ENCODE data around the gene NDUFAF3.

Gene NDUFAF3

GRCh38 chr3:49019941-49020329, 2.0 kb upstream of the NDUFAF3 start:
- FAIRE-seq, result no peak

- FAIRE-seq, result no peak
These were observed 1.4 kb upstream of the NDUFAF3 start for GRCh38 chr3:49020330-49021212.

GRCh38 chr3:49021213-49021812, 608 bp upstream of the NDUFAF3 start:
- FAIRE-seq, result peak; percentile 97

- no peak for FAIRE-seq
These were observed 809 bp downstream of the NDUFAF3 start for GRCh38 chr3:49022688-49023171.

DNA sequence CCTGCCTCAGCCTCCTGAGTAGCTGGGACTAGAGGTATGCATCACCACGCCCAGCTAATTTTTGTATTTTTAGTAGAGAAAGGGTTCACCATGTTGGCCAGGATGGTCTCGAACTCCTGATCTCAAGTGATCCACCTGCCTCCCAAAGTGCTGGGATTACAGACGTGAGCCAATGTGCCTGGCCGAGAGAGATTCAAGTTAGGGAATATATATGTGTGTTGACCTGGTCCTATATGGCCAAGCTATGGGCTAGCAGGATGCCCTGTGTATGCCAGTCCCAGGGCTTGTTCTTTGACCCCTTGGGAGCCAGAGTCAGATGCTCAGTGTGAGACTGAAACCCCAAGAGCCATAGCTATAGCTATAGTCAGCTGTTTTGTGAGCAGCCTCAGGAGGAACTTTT, 1.9 kb downstream of the NDUFAF3 start:
- FAIRE-seq, result no peak

DNA sequence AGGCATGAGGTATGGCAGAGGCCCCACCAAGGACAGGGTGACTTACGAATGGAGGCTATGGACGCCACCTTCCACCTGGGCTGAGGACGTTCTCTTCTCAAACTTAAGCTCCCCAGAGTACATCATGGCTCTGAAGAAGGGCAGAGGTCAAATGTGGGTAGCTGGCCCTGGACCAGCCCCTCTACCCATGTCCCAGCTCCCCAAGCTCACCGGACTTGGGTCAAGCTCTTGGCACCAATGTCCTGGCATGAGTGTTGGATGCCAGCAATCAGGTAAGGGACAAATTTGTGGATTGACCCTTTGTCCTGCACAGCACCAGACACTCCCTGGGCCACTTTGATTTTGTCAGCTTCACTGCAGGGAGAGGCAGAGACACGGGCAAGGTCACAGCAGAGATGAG, 2.5 kb downstream of the NDUFAF3 start:
- no peak for FAIRE-seq

DNA sequence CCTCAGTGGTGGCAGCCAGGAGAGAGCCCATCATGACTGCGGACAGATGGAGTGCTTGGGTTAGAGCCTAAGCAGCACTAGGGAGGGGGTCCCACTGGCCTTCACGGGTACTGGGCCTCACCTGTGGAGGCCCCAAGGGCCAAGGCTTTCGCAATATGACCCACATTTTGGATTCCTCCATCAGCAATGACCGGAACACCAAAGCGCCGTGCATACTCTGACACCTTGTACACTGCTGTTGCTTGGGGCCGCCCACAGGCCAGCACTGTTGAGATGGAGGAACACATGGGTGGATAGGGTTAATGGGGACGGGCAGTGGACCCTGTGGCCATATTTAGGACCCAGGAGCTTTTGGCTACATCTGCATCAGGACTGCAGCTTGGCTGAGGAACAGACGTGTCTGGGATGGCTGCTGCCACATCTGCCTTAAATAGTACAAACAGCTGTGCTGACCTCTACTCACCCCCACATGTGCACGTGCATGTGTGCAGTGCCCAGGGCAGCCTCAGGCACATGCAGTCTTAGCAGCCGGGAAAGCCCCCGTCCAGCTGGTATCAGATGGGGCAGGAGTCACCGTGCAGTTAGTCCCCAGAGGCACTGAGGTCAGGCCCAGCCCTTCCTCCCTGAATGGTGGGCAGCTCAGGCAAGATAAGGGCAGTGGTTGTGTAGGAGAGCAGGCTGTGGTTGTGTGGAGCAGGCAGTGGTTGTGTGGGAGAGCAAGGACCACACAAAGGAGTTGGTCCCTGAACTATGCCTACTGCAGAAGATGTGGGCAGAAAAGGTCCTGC, 3.3 kb downstream of the NDUFAF3 start:
- FAIRE-seq, result no peak

DNA sequence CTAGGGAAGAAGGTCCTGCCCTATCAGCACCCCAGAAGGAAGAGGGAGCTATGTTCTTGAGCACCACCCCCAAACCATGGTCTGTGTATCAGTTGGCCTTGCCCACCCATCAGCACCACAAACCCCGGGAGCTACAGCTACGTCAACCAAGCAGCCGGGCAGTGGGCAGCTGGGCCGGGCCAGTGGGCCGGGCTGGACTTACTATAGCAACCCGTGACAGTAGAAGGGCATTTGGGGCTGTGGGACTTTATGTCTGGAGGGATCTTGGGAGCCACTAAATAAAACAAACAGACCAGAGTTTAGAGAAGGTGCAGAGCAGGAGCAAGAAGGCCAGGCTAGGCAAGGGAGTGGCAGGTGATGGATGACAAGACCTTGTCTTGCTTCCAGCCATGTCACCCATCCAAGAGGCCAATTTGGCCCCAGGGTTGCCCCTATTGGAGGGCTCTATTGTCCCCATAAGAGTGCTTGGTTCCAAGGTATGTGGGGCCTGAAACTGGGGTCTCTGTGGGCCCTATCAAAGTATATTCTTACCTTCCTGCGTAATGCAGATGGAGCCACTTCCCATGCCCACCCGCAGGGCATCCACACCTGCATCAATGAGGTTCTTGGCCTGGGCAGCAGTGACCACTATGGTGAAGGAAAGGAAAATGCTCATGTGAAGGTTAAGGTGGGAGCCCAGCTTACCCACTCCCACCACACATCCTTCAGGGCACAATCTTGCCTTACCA, 4.0 kb downstream of the NDUFAF3 start:
- FAIRE-seq, result no peak

- FAIRE-seq, result no peak
These were observed 4.6 kb downstream of the NDUFAF3 start for GRCh38 chr3:49026536-49026935.

- FAIRE-seq, result no peak
These were observed 5.7 kb downstream of the NDUFAF3 start for GRCh38 chr3:49027634-49028033.

DNA sequence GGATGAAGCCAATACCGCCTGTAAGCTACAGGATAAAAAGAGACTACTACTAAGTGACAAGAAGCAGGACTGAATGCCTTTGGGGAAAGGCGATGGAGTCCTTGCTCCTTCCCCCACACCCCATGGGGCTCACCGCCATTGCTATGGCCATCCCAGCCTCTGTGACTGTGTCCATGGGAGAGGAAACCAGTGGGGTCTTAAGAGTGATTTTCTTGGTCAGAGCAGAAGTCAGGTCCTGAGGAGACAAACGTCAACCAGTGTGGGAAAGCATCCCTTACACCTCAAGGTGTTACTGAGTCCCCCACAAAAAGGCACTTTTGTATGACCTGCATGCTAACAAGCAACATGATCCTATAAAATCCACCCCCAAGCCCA, 6.4 kb downstream of the NDUFAF3 start:
- FAIRE-seq, result no peak

DNA sequence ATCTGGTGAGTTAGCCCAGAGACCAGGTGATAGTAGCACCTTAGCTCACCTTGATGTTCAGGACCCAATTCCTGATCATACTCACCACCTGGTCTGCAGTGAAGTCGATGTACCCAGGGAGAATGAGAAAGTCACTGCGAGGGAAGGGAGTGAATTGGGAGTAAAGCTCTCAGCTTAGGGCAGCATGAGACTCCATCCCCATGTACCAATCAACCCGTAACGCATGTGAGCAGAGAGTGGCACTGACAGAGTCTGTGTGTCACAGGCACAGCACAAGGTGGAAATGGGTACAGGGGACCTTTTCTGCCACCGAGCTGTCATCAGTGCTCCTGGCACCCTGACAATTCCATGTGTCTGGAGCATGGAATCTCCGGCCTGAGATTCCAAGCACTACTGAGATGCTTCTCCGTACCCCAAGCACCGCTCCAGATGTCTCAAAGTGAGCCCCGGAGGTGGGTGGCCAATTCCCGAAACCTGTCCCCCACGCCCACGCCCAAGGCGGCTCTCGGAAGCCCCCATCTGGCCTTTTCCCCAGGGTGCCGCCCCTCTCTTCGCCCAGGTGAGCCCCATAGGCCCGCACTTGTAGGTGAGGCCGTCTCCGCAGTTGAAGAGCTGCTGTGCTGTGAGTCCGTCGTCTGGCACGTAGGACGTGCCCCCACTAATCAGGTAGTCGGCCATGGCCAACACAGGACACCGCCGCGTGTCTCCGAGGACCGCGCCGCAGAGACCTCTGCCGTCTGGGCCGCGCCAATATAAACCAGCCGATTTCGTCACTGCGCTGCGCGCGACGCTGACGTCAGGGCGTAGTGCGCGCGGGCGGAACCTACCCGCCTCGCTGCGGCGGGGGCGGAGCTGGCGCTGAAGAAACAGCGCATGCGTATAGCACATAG, 7.0 kb downstream of the NDUFAF3 start, which contains the start of gene IMPDH2:
Gene IMPDH2, minus strand, starts transcription at position 726 of the 890 bp plus-strand sequence. Its CDS starts 48 bp downstream, at position 678.
- FAIRE-seq, result peak; percentile 83

DNA sequence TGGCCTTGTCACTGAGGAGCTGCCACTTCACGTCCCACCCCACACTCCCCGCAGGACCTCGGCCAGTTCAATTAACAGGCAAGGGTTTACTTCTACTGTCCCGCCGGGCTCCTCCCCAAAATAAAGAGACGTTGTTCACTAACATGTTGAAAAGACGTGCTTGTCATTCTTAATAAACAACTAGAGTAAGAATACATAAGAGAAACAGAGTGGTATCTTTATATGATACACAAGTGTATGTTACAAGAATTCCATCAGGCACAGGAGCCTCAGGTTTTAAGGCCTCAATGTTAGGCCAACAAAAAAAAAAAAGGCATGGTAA, 7.6 kb downstream of the NDUFAF3 start:
- FAIRE-seq, result no peak

DNA sequence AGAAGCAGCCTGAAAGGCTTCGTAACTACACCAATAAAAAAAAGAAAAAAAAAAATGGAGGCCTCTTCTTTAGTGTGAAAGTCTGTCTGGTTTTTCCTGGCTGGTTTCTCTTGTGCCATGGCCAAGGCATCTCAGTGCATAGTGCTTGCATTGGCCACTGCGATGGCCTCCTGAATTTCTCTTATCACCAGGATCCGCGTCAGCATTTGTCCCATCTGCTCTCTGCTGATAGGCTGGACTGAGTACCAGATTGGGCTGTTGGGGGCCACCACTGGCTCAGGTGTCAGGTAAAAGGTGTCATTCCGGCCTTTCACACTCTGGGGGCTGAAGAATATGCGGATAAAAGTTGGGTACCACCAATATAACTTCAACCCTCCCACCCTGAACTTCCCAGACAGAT, 8.4 kb downstream of the NDUFAF3 start:
- no peak for FAIRE-seq

- no peak for FAIRE-seq
These were observed 10.9 kb downstream of the NDUFAF3 start for GRCh38 chr3:49032646-49033304.

DNA sequence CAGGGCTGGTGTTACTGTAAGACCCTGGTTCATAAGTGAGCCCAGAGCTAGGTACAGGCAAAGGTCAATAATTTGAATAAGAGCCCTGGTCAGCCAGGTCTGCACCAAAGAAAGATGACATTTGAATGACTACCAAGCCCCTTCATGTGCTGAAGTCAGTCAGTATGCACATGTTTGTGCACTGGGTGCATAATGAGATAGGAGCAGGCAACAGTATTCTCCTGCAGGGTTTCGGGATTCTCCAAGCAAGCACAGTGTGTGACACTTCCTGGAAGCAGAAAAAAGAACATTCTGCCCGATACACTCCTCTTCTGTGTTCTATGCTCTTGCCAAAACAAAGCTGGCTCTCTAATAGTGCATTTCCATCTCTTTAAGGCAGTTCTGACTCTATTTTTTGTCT, 12.7 kb downstream of the NDUFAF3 start:
- no peak for FAIRE-seq

- no peak for FAIRE-seq
These were observed 13.4 kb downstream of the NDUFAF3 start for GRCh38 chr3:49035281-49035680.

- FAIRE-seq, result no peak
These were observed 31.6 kb downstream of the NDUFAF3 start for GRCh38 chr3:49053543-49053942.

GRCh38 chr3:49054344-49054862, 32.5 kb downstream of the NDUFAF3 start:
- no peak for FAIRE-seq

- FAIRE-seq, result no peak
These were observed 35.3 kb downstream of the NDUFAF3 start for GRCh38 chr3:49057268-49057667.

DNA sequence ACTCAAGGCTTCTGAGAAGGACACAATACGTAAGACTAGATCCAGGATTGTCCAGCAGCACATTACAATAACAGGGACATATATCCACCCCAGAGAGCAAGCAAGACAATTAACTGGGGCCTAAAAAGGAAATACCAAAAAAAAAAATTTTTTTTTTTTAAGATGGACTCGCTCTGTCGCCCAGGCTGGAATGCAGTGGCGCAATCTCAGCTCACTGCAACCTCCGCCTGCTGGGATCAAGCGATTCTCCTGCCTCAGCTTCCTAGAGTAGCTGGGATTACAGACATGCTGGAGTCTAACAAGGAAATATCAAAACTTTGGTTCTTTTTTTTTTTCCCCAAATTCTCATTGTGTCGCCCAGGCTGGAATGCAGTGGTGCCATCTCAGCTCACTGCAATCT, 36.1 kb downstream of the NDUFAF3 start:
- no peak for FAIRE-seq
